ENCODE measurements around the gene OPN1LW. TPM values are rescaled to one million over a fixed set of nuclear protein-coding genes. Genes with fewer than 3 reads are reported as not detected.

OPN1LW gene
- total and polyA plus RNA-seq, 2 donors (not counting 1 experiment from before 2014, with no cell fraction given) = not detected

GRCh38 chrX:154131955-154132354, 12.1 kb upstream of the OPN1LW start:
- Histone ChIP-seq H3K36me3 (ENCODE audit: control insufficient read depth, insufficient read depth, low read length) (no peaks in the 10 kb centered on the region), H3K4me2 (ENCODE audit: extremely low read depth, insufficient read depth, low read length) (no peak overlapping the region), H3K27me3 (ENCODE audit: control insufficient read depth, insufficient read depth, low read length) (no peaks in the 10 kb centered on the region), H3K9me3 (ENCODE audit: control insufficient read depth, insufficient read depth, low read depth, low read length) (no peaks in the 10 kb centered on the region), H4K20me1 (ENCODE audit: control insufficient read depth, extremely low read depth, insufficient read depth, low read length) (no peaks in the 10 kb centered on the region), H3K79me2 (ENCODE audit: control insufficient read depth, insufficient read depth, low read length) (no peaks in the 10 kb centered on the region), H3K4me1 (ENCODE audit: control insufficient read depth, extremely low read depth, insufficient read depth, low read length) (no peaks in the 10 kb centered on the region), H2AFZ (ENCODE audit: low read length) (no peak overlapping the region), H3K9ac (ENCODE audit: insufficient read depth, low read length) (no peak overlapping the region), H3K4me3 (replicated peaks in 1 of 4; ENCODE audit: control extremely low read depth in 1 of 4, insufficient read depth in 1 of 4, low read depth in 3 of 4, low read length in 4 of 4) (no peak overlapping the region), H3K27ac (ENCODE audit: insufficient read depth, low read length) (no peak overlapping the region)
- TF ChIP-seq EZH2 (IDR thresholded peaks at IDR 0.05; ENCODE audit: low read length, missing control alignments) (no peak), CTCF (conservative IDR thresholded peaks at IDR 0.05 in 1 of 2, IDR thresholded peaks at IDR 0.05 in 1 of 2; ENCODE audit: low read depth in 1 of 2, low read length in 2 of 2) (no peak)
- DNase-seq (ENCODE audit: low read depth in 2 of 2) = no peak

- Histone ChIP-seq H3K9ac (ENCODE audit: insufficient read depth, low read length) (no peak overlapping the region), H3K27me3 (ENCODE audit: control insufficient read depth, insufficient read depth, low read length) (no peaks in the 10 kb centered on the region), H3K9me3 (ENCODE audit: control insufficient read depth, insufficient read depth, low read depth, low read length) (no peaks in the 10 kb centered on the region), H3K36me3 (ENCODE audit: control insufficient read depth, insufficient read depth, low read length) (no peaks in the 10 kb centered on the region), H3K4me3 (replicated peaks in 1 of 4; ENCODE audit: control extremely low read depth in 1 of 4, insufficient read depth in 1 of 4, low read depth in 3 of 4, low read length in 4 of 4) (no peak overlapping the region), H3K79me2 (ENCODE audit: control insufficient read depth, insufficient read depth, low read length) (no peaks in the 10 kb centered on the region), H2AFZ (ENCODE audit: low read length) (no peak overlapping the region), H4K20me1 (ENCODE audit: control insufficient read depth, extremely low read depth, insufficient read depth, low read length) (no peaks in the 10 kb centered on the region), H3K4me1 (ENCODE audit: control insufficient read depth, extremely low read depth, insufficient read depth, low read length) (no peaks in the 10 kb centered on the region), H3K4me2 (ENCODE audit: extremely low read depth, insufficient read depth, low read length) (no peak overlapping the region), H3K27ac (ENCODE audit: insufficient read depth, low read length) (no peak overlapping the region)
- TF ChIP-seq CTCF (conservative IDR thresholded peaks at IDR 0.05 in 1 of 2, IDR thresholded peaks at IDR 0.05 in 1 of 2; ENCODE audit: low read depth in 1 of 2, low read length in 2 of 2) (no peak), EZH2 (IDR thresholded peaks at IDR 0.05; ENCODE audit: low read length, missing control alignments) (no peak)
- DNase-seq (ENCODE audit: low read depth in 2 of 2) = no peak
Observed at GRCh38 chrX:154132366-154132765, 11.7 kb upstream of the OPN1LW start.

- Histone ChIP-seq H3K27ac (ENCODE audit: insufficient read depth, low read length) (no peak overlapping the region), H3K36me3 (ENCODE audit: control insufficient read depth, insufficient read depth, low read length) (no peaks in the 10 kb centered on the region), H4K20me1 (ENCODE audit: control insufficient read depth, extremely low read depth, insufficient read depth, low read length) (no peaks in the 10 kb centered on the region), H3K4me2 (ENCODE audit: extremely low read depth, insufficient read depth, low read length) (no peak overlapping the region), H3K4me1 (ENCODE audit: control insufficient read depth, extremely low read depth, insufficient read depth, low read length) (no peaks in the 10 kb centered on the region), H3K4me3 (replicated peaks in 1 of 4; ENCODE audit: control extremely low read depth in 1 of 4, insufficient read depth in 1 of 4, low read depth in 3 of 4, low read length in 4 of 4) (no peak overlapping the region), H3K9ac (ENCODE audit: insufficient read depth, low read length) (no peak overlapping the region), H3K9me3 (ENCODE audit: control insufficient read depth, insufficient read depth, low read depth, low read length) (no peaks in the 10 kb centered on the region), H3K79me2 (ENCODE audit: control insufficient read depth, insufficient read depth, low read length) (no peaks in the 10 kb centered on the region), H2AFZ (ENCODE audit: low read length) (no peak overlapping the region), H3K27me3 (ENCODE audit: control insufficient read depth, insufficient read depth, low read length) (no peaks in the 10 kb centered on the region)
- no peak for DNase-seq (ENCODE audit: low read depth in 2 of 2)
- TF ChIP-seq CTCF (conservative IDR thresholded peaks at IDR 0.05 in 1 of 2, IDR thresholded peaks at IDR 0.05 in 1 of 2; ENCODE audit: low read depth in 1 of 2, low read length in 2 of 2) = no peak
- TF ChIP-seq EZH2 (IDR thresholded peaks at IDR 0.05; ENCODE audit: low read length, missing control alignments) = no peak
Observed at GRCh38 chrX:154135458-154136229, 8.4 kb upstream of the OPN1LW start.

All from fibroblast of lung (primary cell).